GM19043 (cell line): ENCODE data around the gene RSRC1.
"Not testable (repeated sequence)": the region's sequence is repeated elsewhere in the genome, so short reads cannot be mapped to it uniquely, and the experiment has no call there.

ENCODE experiments used
- ATAC-seq: cut with Tn5 transposase; IDR thresholded peaks from one replicate; pipeline ENCODE4 v1.9.1; 2021; ENCODE audit warnings: low read depth; ENCODE audit not compliant: unreplicated experiment

Gene RSRC1

GRCh38 chr3:158312560-158313141 lies 202.8 kb downstream of the RSRC1 start:
- ATAC-seq = no peak

GRCh38 chr3:158313338-158313927 lies 203.5 kb downstream of the RSRC1 start:
- no peak for ATAC-seq

DNA sequence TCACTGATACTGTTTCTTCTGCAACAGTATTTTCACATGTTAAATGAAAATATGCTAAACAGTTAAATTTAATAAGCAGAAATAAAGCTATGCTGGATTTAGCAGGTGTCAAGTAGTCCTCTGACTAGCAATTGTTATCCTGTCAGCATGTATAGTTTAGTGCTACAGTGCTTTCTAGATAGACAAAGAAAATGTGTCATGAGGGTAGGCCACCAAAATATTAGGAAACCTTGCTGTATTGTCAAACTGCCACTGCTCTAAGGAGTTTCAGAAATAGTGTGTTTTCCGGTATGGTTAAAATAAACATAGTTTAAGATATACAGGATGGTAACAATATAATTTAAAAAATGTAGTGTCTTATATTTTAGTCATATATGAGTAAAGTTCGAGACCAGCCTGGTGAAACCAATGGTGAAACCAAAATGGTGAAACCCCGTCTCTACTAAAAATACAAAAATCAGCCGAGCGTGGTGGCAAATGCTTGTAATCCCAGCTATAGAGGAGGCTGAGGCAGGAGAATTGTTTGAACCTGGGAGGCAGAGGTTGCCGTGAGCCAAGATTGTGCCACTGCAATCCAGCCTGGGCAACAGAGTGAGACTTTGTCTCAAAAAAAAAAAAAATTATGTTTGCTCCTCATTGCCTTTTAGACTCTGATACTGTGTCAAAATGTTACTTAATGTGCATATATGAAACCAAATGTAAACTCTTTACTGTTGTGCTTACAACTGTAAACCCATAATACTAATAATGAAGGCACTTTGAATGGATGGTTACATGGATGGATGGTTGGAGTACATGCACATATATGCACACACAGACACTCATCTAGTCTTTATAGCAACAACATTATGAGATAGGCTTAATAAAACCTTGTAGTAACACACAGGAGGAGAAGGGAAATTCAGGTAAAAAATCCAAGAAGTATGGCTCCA lies 204.8 kb downstream of the RSRC1 start:
- ATAC-seq = peak; percentile 59

GRCh38 chr3:158329696-158330441 lies 220.0 kb downstream of the RSRC1 start:
- not testable (repeated sequence) for ATAC-seq

- no peak for ATAC-seq
Measured at GRCh38 chr3:158330870-158331269, 221.0 kb downstream of the RSRC1 start.

DNA sequence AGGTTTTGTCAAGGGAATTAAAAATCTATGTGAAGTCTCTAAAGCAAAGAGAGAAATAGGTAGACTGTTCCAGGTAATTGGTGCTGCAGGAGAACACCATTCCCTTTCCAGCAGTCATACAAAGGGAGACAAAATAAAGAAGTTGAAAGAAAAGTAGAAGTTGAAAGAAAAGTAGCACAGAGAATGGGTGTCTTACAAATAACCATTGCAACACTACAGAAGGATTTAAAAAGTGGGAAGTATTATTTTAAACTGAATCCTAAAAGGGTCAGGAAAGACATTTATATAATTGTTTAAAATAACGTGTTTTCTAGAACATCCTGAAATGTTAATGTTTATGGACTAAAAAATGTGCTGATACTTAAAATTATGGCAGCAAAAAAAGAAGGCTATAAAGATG lies 223.8 kb downstream of the RSRC1 start:
- no peak for ATAC-seq

GRCh38 chr3:158337110-158337509 lies 227.2 kb downstream of the RSRC1 start:
- no peak for ATAC-seq

GRCh38 chr3:158339638-158340037 lies 229.7 kb downstream of the RSRC1 start:
- no peak for ATAC-seq

DNA sequence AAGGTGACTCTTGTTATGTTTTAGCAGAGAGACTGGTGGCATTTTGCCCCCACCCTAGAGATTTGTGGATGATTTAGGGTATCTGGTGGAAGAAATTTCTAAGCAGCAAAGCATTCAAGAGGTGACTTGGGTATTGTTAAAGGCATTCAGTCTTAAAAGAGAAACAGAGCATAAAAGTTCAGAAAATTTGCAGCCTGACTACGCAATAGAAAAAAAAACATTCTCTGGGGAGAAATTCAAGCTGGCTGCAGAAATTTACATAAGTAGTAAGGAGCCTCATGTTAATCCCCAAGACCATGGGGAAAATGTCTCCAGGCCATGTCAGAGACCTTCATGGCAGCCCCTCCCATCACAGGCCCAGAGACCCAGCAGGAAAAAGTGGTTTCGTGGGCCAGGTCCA lies 231.1 kb downstream of the RSRC1 start:
- not testable (repeated sequence) for ATAC-seq

GRCh38 chr3:158347966-158348365 lies 238.1 kb downstream of the RSRC1 start:
- no peak for ATAC-seq

- ATAC-seq = no peak
Measured at GRCh38 chr3:158350971-158351370, 241.1 kb downstream of the RSRC1 start.

GRCh38 chr3:158352551-158352950 lies 242.7 kb downstream of the RSRC1 start:
- no peak for ATAC-seq

GRCh38 chr3:158354713-158355112 lies 244.8 kb downstream of the RSRC1 start:
- no peak for ATAC-seq

GRCh38 chr3:158355623-158356588 lies 246.0 kb downstream of the RSRC1 start:
- ATAC-seq = peak; percentile 88

- ATAC-seq = no peak
Measured at GRCh38 chr3:158359339-158359738, 249.4 kb downstream of the RSRC1 start.

GRCh38 chr3:158360756-158361448 lies 251.0 kb downstream of the RSRC1 start:
- no peak for ATAC-seq

- ATAC-seq = no peak
Measured at GRCh38 chr3:158368271-158368670, 258.4 kb downstream of the RSRC1 start.

DNA sequence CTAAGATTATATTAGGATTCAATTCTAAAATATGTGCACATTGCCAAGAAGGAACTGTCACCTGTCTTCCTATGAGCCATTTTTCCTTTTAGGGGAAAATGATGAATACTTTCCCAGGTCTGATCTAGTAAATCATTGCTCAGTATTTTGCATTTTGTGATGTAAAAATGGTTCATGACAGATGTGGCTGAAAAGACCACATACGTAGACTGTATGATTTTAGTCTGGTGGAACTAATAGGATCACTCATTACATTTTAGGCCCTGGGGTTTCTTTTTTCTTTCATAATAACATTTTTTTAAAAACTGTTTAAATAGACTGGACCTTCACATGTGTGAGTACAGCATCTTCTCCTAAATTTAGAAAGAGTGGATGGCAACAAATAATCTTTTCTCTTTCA lies 259.4 kb downstream of the RSRC1 start:
- no peak for ATAC-seq

DNA sequence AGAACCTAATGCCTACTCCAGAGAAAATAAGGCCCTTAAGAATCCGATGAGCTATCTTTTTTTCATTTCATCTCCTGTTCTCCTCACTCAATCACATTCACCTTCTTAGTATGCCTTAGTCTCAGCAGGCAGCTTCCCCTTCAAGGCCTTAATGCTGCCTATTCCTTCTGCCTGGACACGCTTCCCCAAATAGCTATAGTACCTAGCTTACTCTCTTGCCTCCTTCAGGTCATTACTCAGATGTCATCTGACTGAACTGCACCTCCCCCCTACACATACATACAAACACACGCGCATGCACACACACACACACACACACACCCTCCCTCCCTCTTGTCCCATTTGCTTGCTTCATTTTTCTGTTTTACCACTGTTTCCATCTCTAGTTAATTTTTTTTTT lies 269.6 kb downstream of the RSRC1 start:
- no peak for ATAC-seq
